H1 (cell line): Measurements from ENCODE around the gene SEMA3G. TPM values are rescaled to one million over a fixed set of nuclear protein-coding genes. Genes with fewer than 3 reads are reported as not detected.

Source experiments
- CTCF ChIA-PET: fragments of 300-600 bp; sonication (Branson Sonifier 250); formaldehyde crosslinking; loops from one replicate; lab custom pipeline; 2021; ENCODE audit not compliant: partially characterized antibody; lab: Charles Lee
- POLR2A ChIA-PET: fragments of 300-600 bp; sonication (Branson Sonifier 250); formaldehyde crosslinking; loops from one replicate; lab custom pipeline; 2021; ENCODE audit warnings: inconsistent platforms; ENCODE audit not compliant: partially characterized antibody; lab: Charles Lee
- DNase-seq, 2 experiments: peaks; one replicate each; pipeline versions ENCODE4 v3.0.0 to v3.0.0-alpha.2; 2010 to 2022; ENCODE audit warnings: low spot score in 2 of 2, low read depth in 1 of 2, mixed read lengths in 1 of 2
- FAIRE-seq: peaks from 2 replicates; lab custom pipeline; 2011; peaks lifted over from hg19 to GRCh38; lab: Jason Lieb, UNC
- H2AFZ ChIP-seq: 2 replicates; pipeline ENCODE4 v1.8.1; 2012; ENCODE audit warnings: low read length, inconsistent platforms
- H2AK5ac ChIP-seq: 2 replicates; pipeline ENCODE4 v1.6.1; 2013; ENCODE audit warnings: low read depth, low read length
- H2BK120ac ChIP-seq: replicated peaks from 2 replicates; pipeline ENCODE3; 2013; ENCODE audit warnings: low read depth, low read length, inconsistent platforms
- H2BK12ac ChIP-seq: 2 replicates; pipeline ENCODE4 v1.6.1; 2013; ENCODE audit warnings: low read depth, low read length
- H2BK15ac ChIP-seq: 2 replicates; pipeline ENCODE4 v1.6.1; 2013; ENCODE audit warnings: low read length
- H2BK20ac ChIP-seq: 2 replicates; pipeline ENCODE4 v1.6.1; 2013; ENCODE audit warnings: low read length
- H2BK5ac ChIP-seq: 2 replicates; pipeline ENCODE4 v1.6.1; 2013; ENCODE audit warnings: low read depth, low read length
- H3K14ac ChIP-seq: 2 replicates; pipeline ENCODE4 v1.6.1; 2013; ENCODE audit warnings: inconsistent platforms; ENCODE audit not compliant: insufficient read length
- H3K18ac ChIP-seq: 2 replicates; pipeline ENCODE4 v1.6.1; 2013; ENCODE audit warnings: low read length; ENCODE audit errors: extremely low read depth
- H3K23ac ChIP-seq: 2 replicates; pipeline ENCODE4 v1.6.1; 2013; ENCODE audit warnings: inconsistent platforms; ENCODE audit not compliant: insufficient read length
- H3K23me2 ChIP-seq: 2 replicates; pipeline ENCODE4 v1.6.1; 2013; ENCODE audit warnings: low read depth, low read length
- H3K27ac ChIP-seq: 2 replicates; pipeline ENCODE4 v1.6.1; 2011; ENCODE audit warnings: low read depth, low read length, inconsistent platforms
- H3K27me3 ChIP-seq, 4 experiments: replicated peaks in 1 of 4; 1 replicate in 1 of 4; 2 replicates in 3 of 4; pipeline versions ENCODE4 v1.6.1 to v1.8.1; 2011 to 2013; ENCODE audit warnings: low read length in 3 of 4, mild to moderate bottlenecking in 3 of 4, inconsistent platforms in 2 of 4, mixed read lengths in 2 of 4, moderate library complexity in 1 of 4; ENCODE audit not compliant: control insufficient read depth in 3 of 4, insufficient read depth in 3 of 4; ENCODE audit errors: extremely low read depth in 1 of 4
- H3K36me3 ChIP-seq, 4 experiments: 2 replicates each; pipeline versions ENCODE4 v1.6.1 to v1.8.1; 2011 to 2013; ENCODE audit warnings: mild to moderate bottlenecking in 4 of 4, low read length in 3 of 4, moderate library complexity in 2 of 4, control low read depth in 1 of 4, inconsistent platforms in 1 of 4; ENCODE audit not compliant: insufficient read depth in 4 of 4, control insufficient read depth in 2 of 4
- H3K4ac ChIP-seq: replicated peaks from 2 replicates; pipeline ENCODE3; 2013; ENCODE audit warnings: low read length, low read depth, mixed read lengths, inconsistent platforms; ENCODE audit not compliant: insufficient read length
- H3K4me1 ChIP-seq, 4 experiments: replicated peaks in 1 of 4; 1 replicate in 1 of 4; 2 replicates in 3 of 4; pipeline versions ENCODE4 v1.6.1 to v1.8.1; 2011 to 2013; ENCODE audit warnings: low read length in 3 of 4, inconsistent platforms in 2 of 4, mixed read lengths in 1 of 4; ENCODE audit not compliant: insufficient read depth in 4 of 4, control insufficient read depth in 3 of 4
- H3K4me2 ChIP-seq, 2 experiments: 2 replicates each; pipeline versions ENCODE4 v1.6.1 to v1.8.1; 2011 to 2013; ENCODE audit warnings: low read depth in 2 of 2, low read length in 2 of 2, control low read depth in 1 of 2, inconsistent platforms in 1 of 2, mild to moderate bottlenecking in 1 of 2; ENCODE audit not compliant: insufficient read depth in 1 of 2
- H3K4me3 ChIP-seq, 4 experiments: fragments of 200-600, 300-600 bp in 1 of 4; sonication (generic), shearing (Covaris generic), sonication (Bioruptor Twin) in 1 of 4; 2 replicates each; pipeline versions ENCODE4 v1.5.1 to v1.8.1; 2011 to 2016; ENCODE audit warnings: low read length in 4 of 4, low read depth in 3 of 4, control low read depth in 2 of 4, inconsistent platforms in 2 of 4, mild to moderate bottlenecking in 2 of 4, mixed read lengths in 1 of 4, moderate library complexity in 1 of 4; ENCODE audit not compliant: insufficient read depth in 2 of 4; ENCODE audit errors: extremely low read depth in 1 of 4
- H3K56ac ChIP-seq: replicated peaks from 2 replicates; pipeline ENCODE3; 2013; ENCODE audit warnings: low read depth, mild to moderate bottlenecking, mixed read lengths, low read length, inconsistent platforms; ENCODE audit not compliant: insufficient read length
- H3K79me1 ChIP-seq: 2 replicates; pipeline ENCODE4 v1.6.1; 2013; ENCODE audit warnings: low read depth, low read length, control low read depth
- H3K79me2 ChIP-seq, 2 experiments: 2 replicates each; pipeline versions ENCODE4 v1.6.1 to v1.8.1; 2012 to 2013; ENCODE audit warnings: low read length in 2 of 2, mild to moderate bottlenecking in 2 of 2, inconsistent platforms in 1 of 2; ENCODE audit not compliant: insufficient read depth in 2 of 2, control insufficient read depth in 1 of 2
- H3K9ac ChIP-seq, 4 experiments: replicated peaks in 1 of 4; 1 replicate in 1 of 4; 2 replicates in 3 of 4; pipeline versions ENCODE4 v1.6.1 to v1.8.1; 2011 to 2013; ENCODE audit warnings: low read depth in 3 of 4, low read length in 3 of 4, control low read depth in 2 of 4, mild to moderate bottlenecking in 2 of 4, moderate library complexity in 2 of 4, inconsistent platforms in 1 of 4; ENCODE audit errors: extremely low read depth in 1 of 4
- H3K9me3 ChIP-seq, 2 experiments: 2 replicates each; pipeline versions ENCODE4 v1.6.1 to v1.8.1; 2012 to 2013; ENCODE audit warnings: mild to moderate bottlenecking in 2 of 2, moderate library complexity in 2 of 2, control low read depth in 1 of 2, inconsistent platforms in 1 of 2, low read depth in 1 of 2, low read length in 1 of 2, mixed read lengths in 1 of 2; ENCODE audit not compliant: insufficient read depth in 2 of 2
- H4K20me1 ChIP-seq, 2 experiments: replicated peaks in 1 of 2; 2 replicates each; pipeline versions ENCODE3 to v1.8.1; 2011 to 2013; ENCODE audit warnings: inconsistent platforms in 2 of 2, low read length in 2 of 2, mild to moderate bottlenecking in 1 of 2; ENCODE audit not compliant: insufficient read depth in 2 of 2, control insufficient read depth in 1 of 2
- H4K5ac ChIP-seq: 2 replicates; pipeline ENCODE4 v1.6.1; 2013; ENCODE audit warnings: low read length, low read depth, mixed read lengths, inconsistent platforms; ENCODE audit not compliant: insufficient read length
- H4K8ac ChIP-seq: 2 replicates; pipeline ENCODE4 v1.8.0; 2013; ENCODE audit warnings: mild to moderate bottlenecking, moderate library complexity, low read length, inconsistent platforms; ENCODE audit not compliant: insufficient read depth; ENCODE audit errors: extremely low read depth
- H4K91ac ChIP-seq: replicated peaks from 2 replicates; pipeline ENCODE3; 2013; ENCODE audit warnings: low read length, mixed read lengths, inconsistent platforms; ENCODE audit not compliant: insufficient read length
- HDAC6 ChIP-seq: IDR thresholded peaks from one replicate; pipeline ENCODE4 v1.7.1; 2012; ENCODE audit warnings: low read depth, mild to moderate bottlenecking, inconsistent platforms, low read length, moderate library complexity
- SP1 ChIP-seq: IDR thresholded peaks from 2 replicates; pipeline ENCODE4 v1.6.1; 2011; ENCODE audit warnings: low read depth, low read length
- WGBS, 2 experiments: shearing (Covaris generic) in 1 of 2; methylation state at CpG; one replicate each; pipeline versions ENCODE4 v1.1.6 to v1.1.7; 2013 to 2015; ENCODE audit warnings: low lambda C conversion rate in 2 of 2, mixed read lengths in 2 of 2, inconsistent platforms in 1 of 2, low coverage in 1 of 2, missing lambda C conversion rate in 1 of 2; ENCODE audit not compliant: insufficient replicate concordance in 2 of 2, insufficient coverage in 1 of 2, insufficient read length in 1 of 2; ENCODE audit errors: extremely low coverage in 1 of 2, missing lambda C conversion rate in 1 of 2; 5-methylcytosine and 5-hydroxymethylcytosine counted together
- polyA plus RNA-seq, 7 experiments: library from polyadenylated mRNA; depleted of rRNA in 3 of 7; stranded (reverse) in 5 of 7; unstranded in 2 of 7; fragments of >200 nt in 5 of 7; fragments of 200-250 nt in 2 of 7; gene quantifications; 1 replicate in 5 of 7; 2 replicates in 1 of 7; 4 replicates in 1 of 7; pipeline versions ENCODE4 v1.2.1 to v1.2.3, GENCODE V29; 2011 to 2013; ENCODE audit warnings: missing spikeins in 2 of 7, mixed read lengths in 2 of 7
- total RNA-seq: library from RNA; stranded (reverse); fragmentation: NEBNext Ultra II Directional; extraction: Animal tissue kit (Norgen Biotek cat#: 25700); gene quantifications from 2 replicates; pipeline ENCODE4 v1.2.1, GENCODE V29; 2021

The SEMA3G gene
- total and polyA plus RNA-seq, 2 of the 8 experiments (the other 6 are each of a cell fraction or from before 2014, with no cell fraction given), result 0.95 to 1.5 TPM

- H3K9ac ChIP-seq, result no peak overlapping the region
- TF ChIP-seq SP1 (no peak), HDAC6 (no peak)
- H3K79me1 ChIP-seq, result no peaks in the 10 kb centered on the region; the same call in 1 of the 2 replicates
- no peak for FAIRE-seq
- no peak overlapping the region for H4K5ac ChIP-seq
- H3K4ac ChIP-seq, result no peak overlapping the region
- POLR2A ChIA-PET, result interaction anchor here (1.2 to 2.5 kb wide), 4 partner anchors 10 to 60 kb away, joined by 4 to 7 read pairs (median 6); no protein-coding TSS in a partner anchor
- H3K36me3 ChIP-seq, result peaks cover 14 to 42% (median 20%) of the 10 kb centered on the region in 4 experiments
- H3K79me2 ChIP-seq, result peaks cover 0 to 28% of the 10 kb centered on the region in 2 experiments; a peak in 2 of 4 replicates
- H2BK120ac ChIP-seq, result no peak overlapping the region
- no peak overlapping the region for H3K18ac ChIP-seq
- H4K8ac ChIP-seq, result no peak overlapping the region
- no peaks in the 10 kb centered on the region for H4K20me1 ChIP-seq
- H3K56ac ChIP-seq, result no peak overlapping the region
- CTCF ChIA-PET, result interaction anchor here (0.7 to 5.9 kb wide), 9 partner anchors 8 to 73 kb away, joined by 3 to 45 read pairs (median 3); partner anchors contain the start of gene SEMA3G
- no peak overlapping the region for H3K27ac ChIP-seq
- H3K9me3 ChIP-seq, result no peaks in the 10 kb centered on the region
- H3K27me3 ChIP-seq, result no peaks in the 10 kb centered on the region
- peaks cover 8% of the 10 kb centered on the region for H3K23me2 ChIP-seq
- WGBS, 2 experiments, result 76% methylated on average over 6 of the region's 6 CpGs; no CpG with 5 or more reads in 1 of the 2 experiments
- H2BK12ac ChIP-seq, result no peak overlapping the region
- no peak overlapping the region for H3K23ac ChIP-seq
- H3K4me1 ChIP-seq, result peaks cover 0 to 20% (median 8%) of the 10 kb centered on the region in 4 experiments; a peak in 6 of 7 replicates
- H2BK5ac ChIP-seq, result no peak overlapping the region
- H2BK20ac ChIP-seq, result no peak overlapping the region
- H3K4me2 ChIP-seq, result no peak overlapping the region
- H3K4me3 ChIP-seq, result no peak overlapping the region
- no peak for DNase-seq
- no peak overlapping the region for H2BK15ac ChIP-seq
- no peak overlapping the region for H2AK5ac ChIP-seq
- no peak overlapping the region for H2AFZ ChIP-seq
- H3K14ac ChIP-seq, result no peak overlapping the region
- H4K91ac ChIP-seq, result no peak overlapping the region
Measured at GRCh38 chr3:52458031-52458760, 13.3 kb upstream of the SEMA3G start.
